ENCODE data around the gene SLC25A51.

GRCh38 chr9:37927132-37927531, 23.2 kb upstream of the SLC25A51 start:
- no peak for TF ChIP-seq POLR2A (IDR thresholded peaks at IDR 0.05)
- TF ChIP-seq CTCF (IDR thresholded peaks at IDR 0.05) = no peak
